GM06990 (cell line): Measurements from ENCODE around the gene CHST7.

Experiments used
- DNase-seq: peaks from one replicate; pipeline ENCODE4 v3.0.0-alpha.2; 2011; ENCODE audit not compliant: insufficient read length; ENCODE audit errors: extremely low read depth
- H3K27me3 ChIP-seq: replicated peaks from 2 replicates; pipeline ENCODE4 v1.6.0; 2011; ENCODE audit warnings: low read length; ENCODE audit not compliant: control insufficient read depth, insufficient read depth
- H3K36me3 ChIP-seq: 2 replicates; pipeline ENCODE4 v1.5.1; 2011; ENCODE audit warnings: low read length; ENCODE audit not compliant: control insufficient read depth, insufficient read depth
- H3K4me3 ChIP-seq: replicated peaks from 2 replicates; pipeline ENCODE4 v1.5.1; 2011; ENCODE audit warnings: low read depth, mild to moderate bottlenecking, control low read depth, low read length
- CTCF ChIP-seq: IDR thresholded peaks from 2 replicates; pipeline ENCODE4 v1.5.1; 2011; ENCODE audit warnings: low read length, control low read depth, mild to moderate bottlenecking, inconsistent platforms; ENCODE audit not compliant: insufficient read depth, poor library complexity, severe bottlenecking

Gene CHST7

DNA sequence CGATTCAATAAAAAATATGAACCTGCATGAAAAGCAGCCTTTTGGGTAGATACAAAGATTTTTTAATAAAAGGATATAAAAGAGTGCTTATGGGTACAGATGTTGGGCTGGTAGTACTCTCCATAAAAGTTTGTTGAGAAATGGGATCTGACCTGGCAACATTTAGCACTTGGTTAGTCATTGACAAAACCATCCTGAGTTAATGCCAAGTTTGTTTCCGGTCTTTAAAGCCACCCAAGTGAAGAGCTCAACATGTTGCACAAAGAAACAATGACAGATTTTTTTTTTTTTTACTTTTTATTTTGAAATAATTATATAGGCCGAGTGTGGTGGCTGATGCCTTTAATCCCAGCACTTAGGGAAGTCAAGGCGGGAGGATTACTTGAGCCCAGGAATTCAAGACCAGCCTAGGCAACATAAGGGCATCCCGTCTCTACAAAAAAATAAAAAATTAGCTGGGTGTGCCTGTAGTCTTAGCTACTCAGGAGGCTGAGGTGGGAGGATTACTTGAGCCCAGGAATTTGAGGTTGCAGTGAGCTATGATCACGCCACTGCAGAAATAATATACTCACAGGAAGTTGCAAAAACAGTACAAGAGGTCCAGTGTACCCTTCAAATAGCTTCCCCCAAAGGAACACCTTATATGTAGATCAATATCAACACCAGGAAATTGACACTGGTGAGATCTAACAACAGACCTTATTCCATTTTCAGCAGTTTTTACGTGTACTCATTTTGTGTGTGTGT lies 16.6 kb downstream of the CHST7 start:
- DNase-seq, result no peak
- H3K27me3 ChIP-seq, result no peaks in the 10 kb centered on the region
- H3K36me3 ChIP-seq, result no peaks in the 10 kb centered on the region; the same call in 1 of the 2 replicates
- TF ChIP-seq CTCF, result no peak
- H3K4me3 ChIP-seq, result no peak overlapping the region

GRCh38 chrX:46595084-46595483 lies 21.5 kb downstream of the CHST7 start:
- H3K27me3 ChIP-seq, result no peaks in the 10 kb centered on the region
- no peaks in the 10 kb centered on the region for H3K36me3 ChIP-seq
- DNase-seq, result no peak
- TF ChIP-seq CTCF, result no peak
- H3K4me3 ChIP-seq, result no peak overlapping the region

DNA sequence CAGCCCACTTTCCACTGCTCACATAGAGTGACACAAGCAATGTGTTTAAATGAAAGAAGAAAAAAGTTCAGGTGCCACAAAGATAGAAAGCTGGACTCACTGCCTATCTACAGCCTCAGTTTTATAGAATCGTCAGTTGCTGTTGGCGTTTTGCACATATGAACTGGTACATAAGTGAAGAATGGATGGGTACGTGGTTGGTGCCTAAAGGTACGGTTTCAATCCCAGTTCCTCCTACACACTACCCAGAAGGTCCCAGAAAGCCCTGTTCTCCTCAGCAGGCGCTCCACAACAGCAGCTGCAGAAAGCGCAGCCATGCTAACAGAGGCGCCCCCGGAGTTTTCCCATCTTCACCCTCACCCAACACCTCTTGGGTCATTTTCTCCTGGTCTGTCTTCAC lies 23.6 kb downstream of the CHST7 start:
- no peaks in the 10 kb centered on the region for H3K27me3 ChIP-seq
- DNase-seq, result no peak
- no peak overlapping the region for H3K4me3 ChIP-seq
- H3K36me3 ChIP-seq, result no peaks in the 10 kb centered on the region
- TF ChIP-seq CTCF, result no peak

GRCh38 chrX:46597771-46598170 lies 24.2 kb downstream of the CHST7 start:
- no peak overlapping the region for H3K4me3 ChIP-seq
- no peak for DNase-seq
- TF ChIP-seq CTCF, result no peak

GRCh38 chrX:46599051-46599560 lies 25.5 kb downstream of the CHST7 start:
- Histone ChIP-seq H3K36me3 (no peaks in the 10 kb centered on the region), H3K4me3 (no peak overlapping the region), H3K27me3 (no peaks in the 10 kb centered on the region)
- no peak for TF ChIP-seq CTCF
- DNase-seq, result no peak

More at GRCh38 chrX:46597771-46598170, 24.2 kb downstream of the CHST7 start:
- Histone ChIP-seq H3K27me3 (no peaks in the 10 kb centered on the region), H3K36me3 (no peaks in the 10 kb centered on the region)

DNA sequence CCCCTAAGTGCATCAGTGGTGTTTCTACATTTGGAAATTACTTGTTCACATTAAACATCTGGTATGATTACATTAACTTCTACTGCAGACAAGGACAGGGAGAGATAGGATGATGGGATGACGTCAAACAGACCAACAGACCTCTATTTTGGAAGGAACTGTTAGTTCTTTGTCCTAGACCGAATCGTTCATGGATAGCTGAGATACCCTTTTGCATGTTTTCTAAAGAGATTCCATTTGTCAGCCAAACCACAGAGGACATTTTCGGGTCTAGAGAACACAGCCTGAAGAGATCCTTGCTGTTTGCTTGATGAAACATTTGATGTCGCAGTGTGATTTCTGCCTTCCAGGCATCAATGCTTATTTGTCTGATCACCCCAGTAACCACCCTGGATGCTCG lies 27.7 kb downstream of the CHST7 start:
- Histone ChIP-seq H3K27me3 (no peaks in the 10 kb centered on the region), H3K36me3 (no peaks in the 10 kb centered on the region), H3K4me3 (no peak overlapping the region)
- TF ChIP-seq CTCF, result no peak
- DNase-seq, result no peak
